Neural progenitor cell (in vitro differentiated cells): Measurements from ENCODE around the gene ADGRG1.

Source experiments
- CTCF ChIP-seq: fragments of 200-600 bp; sonication (generic); IDR thresholded peaks from 2 replicates; pipeline ENCODE4 v1.5.1; 2017; ENCODE audit warnings: antibody characterized with exemption, mild to moderate bottlenecking
- EZH2 ChIP-seq: fragments of 200-600 bp; sonication (generic); IDR thresholded peaks from 2 replicates; pipeline ENCODE4 v1.6.1; 2017; ENCODE audit warnings: antibody characterized with exemption, mild to moderate bottlenecking, moderate library complexity
- EZH2phosphoT487 ChIP-seq: fragments of 200-600 bp; sonication (generic); IDR thresholded peaks from 2 replicates; pipeline ENCODE4 v1.6.1; 2017; ENCODE audit warnings: antibody characterized with exemption

- no peak for TF ChIP-seq CTCF
- no peak for TF ChIP-seq EZH2
- TF ChIP-seq EZH2phosphoT487: no peak
These were observed 62.5 kb downstream of the ADGRG1 start for GRCh38 chr16:57690782-57691471.
